ENCODE data around the gene ZNF619. TPM values are rescaled to one million over a fixed set of nuclear protein-coding genes. Genes with fewer than 3 reads are reported as not detected.

Gene ZNF619
- total RNA-seq, 1 experiment from 2014 or later = 8.3 TPM

GRCh38 chr3:40532252-40532651 lies 55.3 kb downstream of the ZNF619 start:
- intact Hi-C loops (cut with micrococcal nuclease) = no loop called here
- Mint-ChIP-seq H3K9me3 (ENCODE audit: unreplicated experiment) (peaks cover 27% of the 10 kb centered on the region), H3K4me3 (ENCODE audit: unreplicated experiment) (no peak overlapping the region), H3K27ac (ENCODE audit: low read depth, unreplicated experiment) (no peak overlapping the region), H3K27me3 (ENCODE audit: insufficient read depth, unreplicated experiment) (no peaks in the 10 kb centered on the region), H3K4me1 (ENCODE audit: insufficient read depth, unreplicated experiment) (peaks cover 6% of the 10 kb centered on the region), H3K36me3 (ENCODE audit: insufficient read depth, unreplicated experiment) (peaks cover 89% of the 10 kb centered on the region)
- TF ChIP-seq CTCF (IDR thresholded peaks at IDR 0.05; ENCODE audit: unreplicated experiment) = no peak
- CTCF ChIA-PET = interaction anchor here (1.0 kb wide), 1 partner anchor 11 kb away, joined by 3 read pairs; no protein-coding TSS in a partner anchor
- no peak for DNase-seq (ENCODE audit: unreplicated experiment)
- POLR2A ChIA-PET = interaction anchor here (0.6 kb wide), 1 partner anchor 223 kb away, joined by 3 read pairs; no protein-coding TSS in a partner anchor
- BruUV-seq (replicated peaks) = no TSS peak

- intact Hi-C loops (cut with micrococcal nuclease) = no loop called here
- no TSS peak for BruUV-seq (replicated peaks)
- no peaks in the 10 kb centered on the region for H3K27me3 Mint-ChIP-seq (ENCODE audit: insufficient read depth, unreplicated experiment)
- no peak for DNase-seq (ENCODE audit: unreplicated experiment)
- peaks cover 75% of the 10 kb centered on the region for H3K36me3 Mint-ChIP-seq (ENCODE audit: insufficient read depth, unreplicated experiment)
- peaks cover 33% of the 10 kb centered on the region for H3K9me3 Mint-ChIP-seq (ENCODE audit: unreplicated experiment)
- no peaks in the 10 kb centered on the region for H3K4me1 Mint-ChIP-seq (ENCODE audit: insufficient read depth, unreplicated experiment)
- H3K27ac Mint-ChIP-seq (ENCODE audit: low read depth, unreplicated experiment) = no peak overlapping the region
- POLR2A ChIA-PET = interaction anchor here (0.6 to 1.3 kb wide), 3 partner anchors 10 to 214 kb away, joined by 3 read pairs; no protein-coding TSS in a partner anchor
- no peak for TF ChIP-seq CTCF (IDR thresholded peaks at IDR 0.05; ENCODE audit: unreplicated experiment)
- H3K4me3 Mint-ChIP-seq (ENCODE audit: unreplicated experiment) = no peak overlapping the region
- CTCF ChIA-PET = interaction anchor here (0.6 to 0.7 kb wide), 3 partner anchors 347 to 1337 kb away, joined by 3 read pairs; no protein-coding TSS in a partner anchor
Measured at GRCh38 chr3:40534283-40534682, 57.4 kb downstream of the ZNF619 start.

Other genes starting within 250 kb of the ZNF619 start
- gene EIF1B, start 167.4 kb upstream of the ZNF619 start, total RNA-seq (2022) = 69.3 and 87.2 TPM in 2 replicates
- gene ENTPD3, start 89.9 kb upstream of the ZNF619 start, total RNA-seq (2022) = 0.25 and 0.28 TPM in 2 replicates
- 3,024 and 3,432 TPM in 2 replicates for gene RPL14, start 19.8 kb upstream of the ZNF619 start, total RNA-seq (2022)
- 2.8 and 2.9 TPM in 2 replicates for gene ZNF620, start 28.9 kb downstream of the ZNF619 start, total RNA-seq (2022)
- gene ZNF621, start 47.8 kb downstream of the ZNF619 start, total RNA-seq (2022) = 39.6 and 44.5 TPM in 2 replicates